Testis (tissue), 2 donors: ENCODE measurements around the gene TULP4.

Source experiments
- POLR2A ChIP-seq: fragments of 450-650 bp; IDR thresholded peaks from one replicate; pipeline ENCODE4 v1.6.1; 2017; ENCODE audit warnings: antibody characterized with exemption, mild to moderate bottlenecking, moderate library complexity
- TF ChIP-seq, protein P1 (sequence below), 3 experiments: fragments of 450-650 bp in 2 of 3; fragments of 200-600 bp in 1 of 3; sonication (generic) in 1 of 3; IDR thresholded peaks; one replicate each; pipeline ENCODE4 v1.5.1; 2016 to 2019; ENCODE audit warnings: antibody characterized with exemption in 3 of 3, mild to moderate bottlenecking in 2 of 3, moderate library complexity in 1 of 3

DNA sequence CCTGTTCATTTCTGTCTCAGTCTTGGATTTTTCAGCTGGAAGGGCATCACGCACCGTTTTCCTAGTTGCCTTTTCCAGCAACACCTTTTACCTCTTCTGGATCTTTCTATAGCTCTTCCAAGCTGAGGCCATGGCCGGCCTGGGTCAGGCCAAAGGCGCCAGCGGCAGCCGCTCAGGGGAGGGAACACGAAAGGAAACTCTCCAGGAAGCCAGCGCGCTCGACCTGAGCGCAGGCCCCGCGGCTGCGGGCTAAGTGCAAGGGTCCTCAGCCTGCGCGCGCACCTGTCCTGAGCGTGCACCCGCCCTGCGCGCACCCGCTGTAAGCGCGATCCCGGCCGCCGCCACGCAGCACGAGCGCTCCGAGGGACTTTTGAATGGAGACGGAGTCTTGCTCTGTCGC, 203.8 kb downstream of the TULP4 start:
- TF ChIP-seq, protein P1, sequence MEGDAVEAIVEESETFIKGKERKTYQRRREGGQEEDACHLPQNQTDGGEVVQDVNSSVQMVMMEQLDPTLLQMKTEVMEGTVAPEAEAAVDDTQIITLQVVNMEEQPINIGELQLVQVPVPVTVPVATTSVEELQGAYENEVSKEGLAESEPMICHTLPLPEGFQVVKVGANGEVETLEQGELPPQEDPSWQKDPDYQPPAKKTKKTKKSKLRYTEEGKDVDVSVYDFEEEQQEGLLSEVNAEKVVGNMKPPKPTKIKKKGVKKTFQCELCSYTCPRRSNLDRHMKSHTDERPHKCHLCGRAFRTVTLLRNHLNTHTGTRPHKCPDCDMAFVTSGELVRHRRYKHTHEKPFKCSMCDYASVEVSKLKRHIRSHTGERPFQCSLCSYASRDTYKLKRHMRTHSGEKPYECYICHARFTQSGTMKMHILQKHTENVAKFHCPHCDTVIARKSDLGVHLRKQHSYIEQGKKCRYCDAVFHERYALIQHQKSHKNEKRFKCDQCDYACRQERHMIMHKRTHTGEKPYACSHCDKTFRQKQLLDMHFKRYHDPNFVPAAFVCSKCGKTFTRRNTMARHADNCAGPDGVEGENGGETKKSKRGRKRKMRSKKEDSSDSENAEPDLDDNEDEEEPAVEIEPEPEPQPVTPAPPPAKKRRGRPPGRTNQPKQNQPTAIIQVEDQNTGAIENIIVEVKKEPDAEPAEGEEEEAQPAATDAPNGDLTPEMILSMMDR (IDR thresholded peaks at IDR 0.05) = no peak
- TF ChIP-seq POLR2A = no peak
